ENCODE measurements around the gene HMGXB3.
A peak's percentile ranks its signal among the peaks of the same experiment; 100 is the strongest.

HMGXB3 gene, protein sequence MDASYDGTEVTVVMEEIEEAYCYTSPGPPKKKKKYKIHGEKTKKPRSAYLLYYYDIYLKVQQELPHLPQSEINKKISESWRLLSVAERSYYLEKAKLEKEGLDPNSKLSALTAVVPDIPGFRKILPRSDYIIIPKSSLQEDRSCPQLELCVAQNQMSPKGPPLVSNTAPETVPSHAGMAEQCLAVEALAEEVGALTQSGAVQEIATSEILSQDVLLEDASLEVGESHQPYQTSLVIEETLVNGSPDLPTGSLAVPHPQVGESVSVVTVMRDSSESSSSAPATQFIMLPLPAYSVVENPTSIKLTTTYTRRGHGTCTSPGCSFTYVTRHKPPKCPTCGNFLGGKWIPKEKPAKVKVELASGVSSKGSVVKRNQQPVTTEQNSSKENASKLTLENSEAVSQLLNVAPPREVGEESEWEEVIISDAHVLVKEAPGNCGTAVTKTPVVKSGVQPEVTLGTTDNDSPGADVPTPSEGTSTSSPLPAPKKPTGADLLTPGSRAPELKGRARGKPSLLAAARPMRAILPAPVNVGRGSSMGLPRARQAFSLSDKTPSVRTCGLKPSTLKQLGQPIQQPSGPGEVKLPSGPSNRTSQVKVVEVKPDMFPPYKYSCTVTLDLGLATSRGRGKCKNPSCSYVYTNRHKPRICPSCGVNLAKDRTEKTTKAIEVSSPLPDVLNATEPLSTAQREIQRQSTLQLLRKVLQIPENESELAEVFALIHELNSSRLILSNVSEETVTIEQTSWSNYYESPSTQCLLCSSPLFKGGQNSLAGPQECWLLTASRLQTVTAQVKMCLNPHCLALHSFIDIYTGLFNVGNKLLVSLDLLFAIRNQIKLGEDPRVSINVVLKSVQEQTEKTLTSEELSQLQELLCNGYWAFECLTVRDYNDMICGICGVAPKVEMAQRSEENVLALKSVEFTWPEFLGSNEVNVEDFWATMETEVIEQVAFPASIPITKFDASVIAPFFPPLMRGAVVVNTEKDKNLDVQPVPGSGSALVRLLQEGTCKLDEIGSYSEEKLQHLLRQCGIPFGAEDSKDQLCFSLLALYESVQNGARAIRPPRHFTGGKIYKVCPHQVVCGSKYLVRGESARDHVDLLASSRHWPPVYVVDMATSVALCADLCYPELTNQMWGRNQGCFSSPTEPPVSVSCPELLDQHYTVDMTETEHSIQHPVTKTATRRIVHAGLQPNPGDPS (N-terminal part only)

DNA sequence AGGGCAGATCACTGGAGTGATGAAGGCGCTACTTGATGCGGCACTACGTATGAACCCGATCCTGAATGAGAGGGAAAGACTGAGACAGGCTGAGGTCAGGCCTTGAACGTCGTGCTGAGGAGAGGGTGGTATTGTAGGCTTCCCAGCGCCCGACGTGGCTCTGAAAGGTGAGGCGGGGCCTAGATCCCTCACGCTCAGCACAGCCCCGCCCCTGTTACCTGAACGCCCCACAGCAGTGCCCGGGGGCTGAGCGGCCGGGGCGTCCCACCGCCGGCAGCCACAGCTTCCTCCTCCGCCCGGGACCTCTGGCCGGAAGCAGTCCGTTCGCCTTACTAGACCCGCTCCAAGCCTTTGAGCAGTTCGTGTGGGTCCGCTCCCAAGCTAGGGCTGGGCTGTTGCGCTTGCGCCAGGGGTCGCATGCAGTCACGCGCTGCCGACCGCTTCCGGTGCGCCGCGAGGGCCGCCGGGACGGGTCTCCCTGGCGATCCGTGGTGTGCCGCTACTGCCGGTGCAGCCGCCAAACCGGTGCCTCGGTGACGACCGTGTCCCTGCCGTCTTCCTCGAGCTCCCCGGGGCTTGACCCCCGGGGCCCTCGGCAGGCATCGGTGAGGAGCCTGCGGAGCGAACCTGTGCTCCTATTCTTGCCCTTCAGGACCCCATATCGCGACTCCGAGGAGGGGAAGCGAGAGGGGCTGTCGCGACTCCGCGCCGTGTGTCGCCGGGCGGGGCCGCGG is at the start of gene HMGXB3, which contains the start of gene TIGD6:
Gene HMGXB3, plus strand, starts transcription at position 484 of the 734 bp plus-strand sequence. CDS start 4,114 bp downstream, outside the sequence.
Gene TIGD6, minus strand, starts transcription at position 399 of the 734 bp plus-strand sequence. CDS start 4,306 bp downstream, outside the sequence.
- peak; percentile 97 for DNase-seq

DNA sequence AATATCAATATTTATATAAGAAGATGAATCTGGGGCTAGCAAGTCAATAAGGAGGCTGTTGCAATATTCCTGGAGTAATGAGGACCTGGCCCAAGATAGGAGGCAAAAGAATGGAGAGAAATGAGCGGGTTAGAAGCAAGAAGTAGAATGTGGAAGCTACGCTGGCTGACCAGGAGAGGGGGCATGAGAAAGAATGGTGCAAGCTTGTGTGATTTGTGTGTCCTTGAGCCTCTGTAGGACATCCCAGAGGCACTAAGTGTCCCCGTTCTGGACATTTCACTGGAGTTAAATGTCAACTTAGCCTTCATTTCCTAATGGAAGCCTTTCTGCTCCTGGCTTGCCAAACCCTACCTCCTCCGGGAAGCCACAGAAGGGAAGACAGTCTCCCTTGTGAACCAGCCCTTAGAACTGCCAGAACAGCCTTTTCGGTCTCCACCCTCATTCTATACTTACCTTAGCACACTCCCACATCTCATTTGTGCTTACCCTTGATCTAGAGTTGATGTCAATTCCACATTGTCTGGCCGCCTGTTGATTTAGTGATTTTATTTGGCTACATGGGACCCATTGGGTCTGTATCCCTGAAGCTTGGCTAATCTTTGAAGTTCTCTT is 49.3 kb upstream of the HMGXB3 start:
- DNase-seq, result no peak

DNA sequence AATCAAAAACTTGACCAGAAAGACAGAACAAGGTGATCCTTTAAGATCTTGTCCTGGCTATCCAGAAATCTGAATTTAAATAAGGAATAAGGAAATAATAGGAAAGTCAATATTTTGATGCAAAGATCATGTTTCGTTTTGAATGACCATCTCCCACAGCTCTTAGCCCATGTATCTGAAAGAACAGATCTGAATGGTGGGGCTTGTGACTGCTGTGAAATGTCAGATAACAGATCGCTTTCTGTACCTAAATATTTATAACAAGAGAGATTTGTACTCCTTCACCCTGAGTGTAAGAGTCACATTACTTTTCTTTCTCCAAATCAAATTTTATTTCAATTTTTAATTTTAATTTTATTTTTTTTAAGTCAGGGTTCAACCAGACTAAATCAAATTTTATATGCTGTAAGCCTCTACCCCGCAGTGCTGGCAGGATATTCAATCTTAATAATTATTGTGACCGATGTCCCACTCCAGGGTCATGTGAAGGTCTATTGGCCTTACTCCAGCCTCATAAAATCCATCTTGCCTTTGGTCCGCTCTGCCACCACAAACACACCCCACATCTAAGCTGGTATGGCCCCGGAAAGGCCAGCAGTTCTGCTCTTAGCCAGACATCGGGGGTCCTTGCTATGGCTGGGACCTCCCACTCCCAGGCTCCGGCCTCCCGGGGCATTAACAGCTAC is 47.0 kb upstream of the HMGXB3 start:
- peak; percentile 41 for DNase-seq

DNA sequence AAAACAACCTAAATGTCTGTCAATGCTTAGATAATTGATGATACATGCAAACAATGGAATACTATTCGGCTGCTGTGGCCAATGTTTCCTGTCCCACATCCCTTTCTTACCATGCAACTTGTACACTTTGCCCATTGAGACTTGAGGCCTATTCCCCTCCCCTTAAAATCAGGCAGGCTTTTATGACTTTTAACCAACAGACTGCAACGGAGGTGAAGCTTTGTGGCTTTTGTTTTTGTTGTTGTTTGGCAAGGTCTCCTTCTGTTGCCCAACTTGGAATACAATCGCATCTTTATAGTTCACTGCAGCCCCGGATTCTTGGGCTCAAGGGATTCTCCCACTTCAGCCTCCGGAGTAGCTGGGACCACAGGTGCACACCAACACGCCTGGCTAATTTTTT is 45.7 kb upstream of the HMGXB3 start:
- no peak for DNase-seq

DNA sequence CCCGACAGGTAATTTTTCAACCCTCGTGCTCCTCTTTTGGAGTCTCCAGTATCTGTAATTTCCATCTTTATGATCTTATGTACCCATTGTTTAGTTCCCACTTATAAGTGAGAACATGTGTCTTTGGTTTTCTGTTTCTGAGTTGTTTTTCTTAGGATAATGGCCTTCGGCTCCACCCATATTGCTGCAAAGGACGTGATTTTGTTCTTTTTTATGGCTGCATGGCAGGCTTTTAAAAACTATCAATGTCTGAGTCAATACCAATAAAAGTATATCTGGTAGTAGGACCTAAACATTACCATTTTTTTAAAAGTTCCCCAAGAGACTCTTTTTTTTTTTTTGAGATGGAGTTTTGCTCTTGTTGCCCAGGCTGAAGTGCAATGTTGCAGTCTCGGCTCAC is 43.9 kb upstream of the HMGXB3 start:
- no peak for DNase-seq

DNA sequence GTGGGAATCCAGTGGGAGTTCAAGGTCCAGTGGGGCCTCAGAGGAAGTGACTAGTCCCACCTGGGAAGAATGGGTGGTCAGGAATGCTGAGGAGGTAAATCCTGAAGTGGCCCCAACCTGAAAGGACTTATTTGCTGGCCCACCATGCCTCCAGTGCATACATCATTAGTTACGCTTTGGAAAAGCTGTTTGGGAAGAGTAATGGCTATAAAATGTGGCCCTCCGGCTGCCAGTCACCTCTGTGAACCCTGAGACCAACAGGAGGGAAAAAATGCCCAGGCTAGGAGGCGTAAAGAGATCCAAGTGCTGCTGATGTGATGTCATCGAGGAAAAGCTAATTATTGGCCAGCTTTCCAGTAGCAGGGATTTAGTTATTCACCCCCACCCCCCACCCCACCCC is 42.7 kb upstream of the HMGXB3 start:
- no peak for DNase-seq

DNA sequence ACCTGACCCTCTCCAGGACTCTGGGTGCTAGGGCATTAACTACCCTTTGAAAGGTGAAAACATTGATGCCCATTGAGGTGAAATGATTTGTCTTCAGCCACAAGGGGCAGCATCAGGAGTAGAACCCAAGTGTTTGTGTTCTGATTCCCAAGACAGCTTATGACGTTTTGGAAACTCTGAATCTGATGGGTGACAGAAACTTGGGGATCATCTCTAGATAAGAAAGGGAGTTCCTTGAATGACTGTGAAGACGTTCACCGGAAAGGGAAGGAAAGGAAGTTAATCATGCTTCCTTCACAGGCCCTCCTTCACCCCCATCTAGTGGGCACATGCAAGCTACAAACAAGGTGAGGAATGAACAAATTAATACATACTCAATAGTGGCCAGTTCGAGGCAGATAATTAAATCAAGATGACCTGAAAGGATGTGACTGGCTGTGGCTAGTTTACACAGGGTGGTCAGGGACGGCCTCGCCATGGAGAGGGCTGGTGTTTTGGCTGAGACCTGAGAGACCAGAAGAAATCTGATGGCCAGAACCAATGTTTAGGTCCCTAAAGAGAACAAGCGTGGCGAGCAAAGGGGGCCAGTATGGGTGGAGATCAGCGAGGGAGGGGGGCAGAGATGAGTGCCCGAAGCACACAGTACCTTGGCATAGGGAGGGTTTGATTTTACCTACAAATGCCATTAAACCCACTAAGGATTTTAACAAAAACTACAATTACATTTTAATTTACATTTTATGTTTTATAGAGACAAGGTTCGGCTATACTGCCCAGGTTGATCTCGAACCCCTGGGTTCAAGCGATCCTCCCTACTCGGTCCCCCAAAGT is 40.9 kb upstream of the HMGXB3 start:
- DNase-seq, result peak; percentile 94

DNA sequence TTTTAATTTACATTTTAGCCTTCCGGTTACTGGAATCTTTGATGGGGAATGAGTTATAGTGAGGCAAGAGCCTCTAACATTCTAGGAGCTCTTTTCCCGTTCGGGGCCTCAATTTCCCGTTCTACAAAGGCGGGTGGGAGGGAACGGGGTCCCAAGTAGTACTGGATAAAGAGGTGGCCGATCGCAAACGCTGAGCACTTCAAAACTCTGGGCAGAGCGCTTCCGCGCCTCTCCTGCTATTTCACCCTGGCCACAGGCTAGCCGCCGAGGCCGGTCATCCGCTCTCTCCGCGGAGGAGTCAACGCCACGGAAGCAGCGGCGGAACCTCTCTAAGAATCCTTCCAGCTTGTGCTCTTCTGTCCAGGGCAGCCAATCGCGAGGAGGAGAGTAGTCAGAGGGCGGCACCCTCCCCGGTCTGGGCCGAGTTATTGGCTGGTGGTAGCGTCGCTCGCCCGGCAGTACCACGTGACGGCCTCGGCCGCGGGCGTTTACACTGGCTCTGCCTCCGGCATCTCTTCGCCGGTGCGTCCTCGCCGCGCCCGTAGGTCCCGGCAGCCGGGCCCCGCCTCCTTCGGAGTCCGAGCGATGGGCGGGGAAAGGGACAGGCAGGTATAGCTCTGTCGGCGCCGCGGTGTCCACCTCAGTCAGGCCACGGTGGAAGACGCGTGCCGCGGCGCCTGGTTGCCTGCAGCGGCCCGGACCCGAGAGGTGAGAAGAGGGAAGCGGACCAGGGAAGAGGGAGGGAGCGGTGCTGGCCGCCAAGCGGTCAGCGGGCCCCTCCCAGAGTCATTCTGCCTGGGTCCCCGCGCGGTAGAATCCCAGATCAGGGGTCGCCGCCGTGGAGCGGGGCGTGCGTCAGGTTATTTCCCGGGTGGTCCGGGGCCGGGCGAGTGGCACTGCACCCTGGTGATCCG is 40.0 kb upstream of the HMGXB3 start, which contains the start of gene SLC26A2:
Gene SLC26A2, plus strand, starts transcription at position 487 of the 914 bp plus-strand sequence. CDS start 16,895 bp downstream, outside the sequence.
- peak; percentile 98 for DNase-seq

DNA sequence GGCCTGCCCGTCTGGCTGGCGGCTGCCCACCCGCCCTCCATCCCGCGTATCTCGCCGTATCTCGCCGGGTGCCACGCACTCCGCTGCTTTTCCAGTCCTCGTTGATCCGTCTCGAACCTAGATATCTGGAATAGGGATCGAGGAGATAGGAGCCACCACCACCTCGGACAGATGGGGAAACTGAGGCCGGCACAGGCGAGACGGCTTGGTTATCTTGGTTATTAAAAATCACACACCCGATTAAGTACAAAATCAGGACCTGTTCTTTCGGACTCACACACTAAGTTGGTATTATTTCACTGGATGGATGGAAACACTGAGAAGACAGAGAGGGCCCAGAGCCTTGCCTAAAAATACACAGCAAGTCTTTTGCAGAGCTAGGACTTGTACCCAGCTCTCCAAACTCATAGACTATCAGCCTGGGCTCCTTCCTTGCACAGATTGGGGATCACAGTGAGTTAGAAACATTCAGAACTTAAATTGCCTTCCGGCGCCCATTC is 39.3 kb upstream of the HMGXB3 start:
- no peak for DNase-seq

DNA sequence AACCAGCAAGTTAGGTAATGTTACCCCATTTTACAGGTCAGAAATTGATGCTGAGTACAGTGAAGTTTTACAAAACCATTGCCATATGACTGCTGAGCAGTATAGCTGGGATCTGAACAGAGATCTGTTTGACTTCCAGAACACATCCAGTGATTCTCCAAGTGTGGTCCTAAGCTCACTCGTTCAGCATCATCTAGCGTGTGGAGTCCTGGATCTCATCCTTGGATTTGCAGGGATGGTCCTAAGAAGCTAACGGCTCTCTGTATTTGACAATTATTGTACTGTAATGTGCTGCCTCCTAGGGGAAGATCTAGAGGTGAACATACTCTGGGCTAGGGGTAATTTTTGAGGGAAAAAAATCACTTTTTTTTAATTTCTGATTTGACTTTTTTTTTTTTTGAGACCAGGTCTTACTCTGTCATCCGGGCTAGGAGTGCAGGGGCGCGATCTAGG is 38.6 kb upstream of the HMGXB3 start:
- DNase-seq, result peak; percentile 70

DNA sequence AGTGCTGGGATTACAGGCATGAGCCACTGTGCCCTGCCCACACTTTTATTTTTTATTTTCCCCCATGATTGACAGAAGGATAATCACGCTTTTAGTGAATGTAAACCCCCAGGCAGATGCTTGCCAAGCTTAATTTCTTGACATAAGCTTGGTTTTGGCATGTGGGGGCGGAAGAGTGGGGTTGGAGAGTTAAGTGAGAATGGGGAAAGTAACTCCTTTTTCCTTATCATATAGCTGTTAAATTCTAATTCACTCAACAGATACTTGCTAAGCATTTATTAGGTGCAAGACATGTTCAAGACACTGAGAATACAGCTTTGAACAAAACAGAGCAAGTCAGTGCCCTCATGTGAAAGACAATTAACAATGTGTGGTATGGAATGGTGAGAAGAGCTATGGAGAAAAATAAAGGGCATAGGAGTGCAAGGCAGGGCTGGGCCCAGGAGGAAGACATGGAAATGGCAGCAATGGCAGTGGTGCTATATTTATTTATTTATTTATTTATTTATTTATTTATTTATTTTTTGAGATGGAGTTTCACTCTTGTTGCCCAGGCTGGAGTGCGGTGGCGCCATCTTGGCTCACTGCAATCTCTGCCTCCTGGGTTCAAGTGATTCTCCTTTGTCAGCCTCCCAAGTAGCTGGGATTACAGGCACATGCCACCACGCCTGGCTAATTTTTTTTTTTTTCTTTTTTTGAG is 37.8 kb upstream of the HMGXB3 start:
- no peak for DNase-seq

DNA sequence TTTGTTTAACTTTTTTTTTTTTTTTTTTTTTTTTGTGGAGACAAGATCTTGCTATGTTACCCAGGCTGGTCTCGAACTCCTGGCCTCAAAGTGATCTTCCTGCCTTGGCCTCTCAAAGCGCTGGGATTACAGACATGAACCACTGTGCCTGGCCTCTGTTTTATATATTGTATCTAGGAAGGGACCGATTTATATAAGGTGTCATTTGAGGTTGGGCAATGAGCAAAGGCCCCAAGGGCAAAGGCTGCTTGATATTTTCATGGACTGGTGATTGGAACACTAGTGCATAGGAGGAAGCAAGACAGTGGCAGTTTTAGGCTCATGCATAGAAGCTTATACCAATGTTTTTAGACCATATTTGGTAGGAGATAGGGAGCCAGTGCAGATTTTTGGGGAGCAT is 36.8 kb upstream of the HMGXB3 start:
- no peak for DNase-seq

DNA sequence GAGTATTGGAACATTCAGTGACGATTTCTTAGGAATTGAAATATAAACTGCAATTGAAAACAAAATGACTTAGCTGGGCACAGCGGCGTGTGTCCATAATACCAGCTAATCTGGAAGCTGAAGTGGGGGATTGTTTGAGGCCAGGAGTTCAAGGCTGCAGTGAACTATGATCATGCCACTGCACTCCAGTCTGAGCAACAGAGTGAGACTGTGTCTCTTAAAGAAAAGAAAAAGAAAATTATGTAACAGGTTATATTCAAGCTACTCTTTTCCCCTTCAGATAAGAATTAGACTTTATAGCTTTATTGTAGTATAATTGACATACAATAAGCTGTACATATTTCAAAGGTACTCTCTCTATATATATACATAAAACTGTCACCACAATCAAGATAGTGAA is 33.6 kb upstream of the HMGXB3 start:
- no peak for DNase-seq

DNA sequence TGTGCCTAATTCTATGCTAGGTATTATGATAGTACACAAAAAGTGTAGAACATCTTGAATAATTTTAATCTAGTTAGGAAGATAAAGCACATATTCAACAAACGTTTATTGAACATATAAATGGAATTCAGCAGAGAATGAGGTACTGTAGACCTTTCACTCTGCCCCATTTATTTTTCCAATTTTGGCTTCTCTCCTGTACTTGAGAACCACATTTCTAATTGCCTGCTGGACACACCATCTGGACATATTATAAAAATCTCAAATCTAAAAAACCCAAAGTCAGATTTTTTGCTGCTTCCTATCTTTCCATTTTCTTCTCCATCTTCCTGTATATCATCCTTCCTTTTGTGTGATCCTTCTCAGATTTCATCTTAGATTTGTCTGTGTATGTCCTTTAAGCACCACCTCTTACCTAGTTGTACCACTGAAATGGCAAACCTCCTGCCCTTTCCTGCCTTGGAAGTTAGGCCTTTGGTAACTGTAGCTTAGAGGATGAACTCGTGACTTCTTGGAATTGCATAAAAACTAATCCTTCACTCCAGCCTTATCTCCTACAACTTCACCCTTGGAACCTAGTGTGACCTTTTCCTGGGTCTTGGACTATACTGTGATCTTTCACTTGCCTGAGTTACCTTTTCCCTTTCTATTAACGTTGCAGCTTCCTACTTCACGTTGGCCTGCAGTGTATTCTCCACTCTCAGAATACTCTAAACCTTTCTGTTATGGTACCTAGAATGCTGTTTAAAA is 31.2 kb upstream of the HMGXB3 start:
- no peak for DNase-seq

DNA sequence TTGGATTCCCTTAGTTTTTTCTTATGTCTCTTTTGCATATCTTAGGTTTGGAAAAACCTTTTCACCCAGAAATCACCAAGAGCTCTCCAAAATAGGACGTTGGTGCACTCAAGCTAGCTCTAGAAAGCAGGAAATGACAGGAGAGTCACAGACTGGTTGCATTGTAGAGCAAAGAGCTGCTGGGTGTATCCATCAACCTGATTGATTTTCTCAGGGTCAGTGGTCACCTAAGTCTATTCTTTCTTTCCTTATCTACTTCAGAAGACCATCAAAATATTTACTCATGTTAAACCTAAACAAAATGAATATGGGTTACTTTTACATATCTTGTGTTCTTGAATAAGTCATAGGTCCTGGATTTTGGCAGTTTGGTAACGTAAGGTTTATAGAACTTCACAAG is 25.1 kb upstream of the HMGXB3 start:
- no peak for DNase-seq

DNA sequence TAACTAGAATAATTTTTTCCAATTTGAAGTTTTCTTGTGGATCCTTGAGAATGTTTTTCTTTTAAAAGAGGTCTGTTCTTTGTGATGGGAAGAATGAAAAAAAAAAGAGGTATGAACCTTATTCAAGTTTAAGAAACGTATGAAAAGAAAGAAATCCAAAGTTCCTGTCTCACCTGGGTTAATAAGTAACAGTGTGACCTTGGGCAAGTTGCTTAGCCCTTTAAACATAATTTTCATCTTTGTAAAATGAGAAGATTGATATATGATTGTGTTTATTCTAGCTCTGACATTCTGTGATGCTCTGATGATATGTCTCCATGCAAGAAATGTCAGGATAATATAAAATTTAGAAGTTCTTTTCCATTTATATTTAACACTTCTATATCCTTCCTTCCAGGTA is 20.6 kb upstream of the HMGXB3 start:
- DNase-seq, result no peak

DNA sequence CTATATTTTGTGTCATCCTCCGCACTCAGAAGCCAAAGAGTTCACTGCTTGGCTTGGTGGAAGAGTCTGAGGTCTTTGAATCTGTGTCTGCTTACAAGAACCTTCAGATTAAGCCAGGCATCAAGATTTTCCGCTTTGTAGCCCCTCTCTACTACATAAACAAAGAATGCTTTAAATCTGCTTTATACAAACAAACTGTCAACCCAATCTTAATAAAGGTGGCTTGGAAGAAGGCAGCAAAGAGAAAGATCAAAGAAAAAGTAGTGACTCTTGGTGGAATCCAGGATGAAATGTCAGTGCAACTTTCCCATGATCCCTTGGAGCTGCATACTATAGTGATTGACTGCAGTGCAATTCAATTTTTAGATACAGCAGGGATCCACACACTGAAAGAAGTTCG is 19.3 kb upstream of the HMGXB3 start:
- no peak for DNase-seq
